Measurements from ENCODE around the gene CAPN5.
"Not testable (repeated sequence)": the region's sequence is repeated elsewhere in the genome, so short reads cannot be mapped to it uniquely, and the experiment has no call there.

Gene CAPN5

DNA sequence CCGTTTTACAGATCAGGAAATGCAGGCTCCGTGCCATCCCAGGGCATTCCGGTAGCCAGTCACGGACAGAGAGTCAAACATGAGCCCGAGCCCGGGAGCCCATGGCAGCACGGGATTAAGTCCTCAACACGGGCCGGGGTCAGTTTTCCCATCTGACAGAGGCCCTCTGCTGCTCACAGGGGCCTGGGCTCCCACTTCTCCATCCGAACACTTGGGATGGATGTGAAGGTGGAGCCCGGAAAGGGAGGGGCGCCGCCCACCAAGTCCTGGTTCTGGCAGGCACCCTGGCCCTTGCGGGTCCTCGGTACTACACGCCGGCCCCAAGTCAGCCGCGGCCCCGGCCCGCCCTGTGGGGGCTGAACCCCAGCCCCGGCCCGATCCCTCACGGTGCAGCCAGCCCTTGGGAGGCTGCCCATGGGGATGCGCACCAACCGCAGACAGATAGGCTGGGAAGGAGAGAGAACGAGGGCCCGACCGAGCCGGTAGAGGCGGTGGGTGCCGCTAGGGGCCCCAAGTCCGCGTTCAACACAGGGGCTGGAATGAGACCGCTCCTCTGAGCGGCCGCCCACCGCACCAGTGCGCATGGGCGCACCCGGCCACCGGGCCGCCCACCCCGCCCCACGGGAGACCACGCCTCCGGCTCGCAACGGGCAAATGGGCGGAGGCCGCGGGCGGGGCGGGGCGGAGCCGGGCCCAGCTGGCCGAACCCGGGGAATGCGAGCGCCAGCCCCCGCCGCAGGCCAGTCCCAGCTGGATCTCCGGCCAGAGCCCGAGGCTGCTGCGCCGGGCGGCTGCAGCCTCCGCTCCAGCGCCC lies at the start of gene CAPN5:
Gene CAPN5 (plus strand): TSS at position 743 of the 814 bp plus-strand sequence. CDS start 17,916 bp downstream, outside the sequence.
- peak; percentile 77 for DNase-seq

- DNase-seq = not testable (repeated sequence)
These were observed 48.3 kb upstream of the CAPN5 start for GRCh38 chr11:77018396-77018924.

DNA sequence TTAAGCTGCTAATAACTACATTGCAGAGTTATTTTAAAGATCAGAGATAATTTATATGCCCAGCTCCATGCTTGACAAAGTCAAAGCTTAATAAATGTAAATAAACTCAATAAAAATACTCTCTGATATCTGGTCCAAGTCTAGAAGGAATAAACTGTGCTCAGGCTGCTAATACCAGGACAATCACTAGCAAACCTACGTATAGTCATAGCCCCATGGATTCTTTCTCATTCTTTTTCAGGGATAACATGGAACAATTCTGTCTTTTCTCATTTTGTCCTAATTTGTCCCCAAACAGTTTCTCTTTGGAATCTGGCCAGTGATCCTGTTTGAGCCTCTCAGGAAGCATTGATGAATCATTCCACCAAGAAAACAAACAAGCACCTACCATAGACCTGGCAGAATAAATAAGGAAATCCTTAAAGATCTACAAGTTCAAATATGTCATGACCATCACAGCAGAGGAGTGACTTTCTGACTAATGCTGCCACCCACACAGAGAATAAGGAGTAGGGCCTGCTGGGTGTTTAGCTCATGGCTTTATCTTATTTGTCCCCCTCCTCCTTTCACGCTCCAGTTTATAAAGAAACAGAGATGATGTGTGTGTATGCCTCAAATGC lies 46.7 kb upstream of the CAPN5 start:
- no peak for DNase-seq

- DNase-seq = no peak
These were observed 46.0 kb upstream of the CAPN5 start for GRCh38 chr11:77020734-77021133.

- DNase-seq = no peak
These were observed 42.0 kb upstream of the CAPN5 start for GRCh38 chr11:77024745-77025144.

DNA sequence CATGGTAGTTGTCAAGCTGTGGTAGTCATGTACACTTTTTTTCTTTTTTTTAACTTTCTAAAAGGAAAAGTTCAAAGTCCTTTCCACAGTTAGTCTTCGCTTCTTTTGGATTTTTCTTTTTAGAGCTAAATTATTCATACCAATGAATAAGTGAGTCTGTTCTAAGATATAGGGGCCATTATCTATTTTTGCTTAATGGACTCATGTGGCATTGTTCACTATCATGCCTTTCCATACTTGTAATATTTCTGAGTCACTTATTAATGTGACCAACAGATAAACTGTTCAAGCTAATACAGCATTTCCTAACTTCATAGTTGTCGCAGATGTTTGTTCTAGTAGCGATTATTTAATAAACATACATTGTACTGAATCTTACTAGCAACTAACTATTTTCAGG lies 40.5 kb upstream of the CAPN5 start:
- DNase-seq = no peak

- DNase-seq = no peak
These were observed 40.0 kb upstream of the CAPN5 start for GRCh38 chr11:77026743-77027142.

- no peak for DNase-seq
These were observed 39.5 kb upstream of the CAPN5 start for GRCh38 chr11:77027275-77027674.

DNA sequence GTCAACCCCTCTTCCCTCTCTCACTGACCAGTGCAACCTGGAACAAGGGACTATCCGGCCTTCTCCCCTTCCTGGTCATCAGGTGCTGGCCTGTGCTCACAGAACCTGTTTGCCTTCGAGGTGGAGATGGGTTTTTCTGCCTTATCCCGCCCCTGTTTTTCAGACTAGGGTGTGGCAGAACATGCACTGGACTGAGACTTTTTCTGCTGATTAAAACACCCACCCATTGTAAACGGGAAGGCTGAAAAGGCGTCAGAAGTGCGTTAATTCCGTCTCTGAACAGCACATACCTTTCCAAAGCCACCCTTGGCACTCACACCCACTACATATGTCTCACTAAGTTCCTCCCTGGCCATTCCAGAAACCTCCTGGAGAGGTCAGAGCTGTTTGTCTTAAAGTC lies 36.9 kb upstream of the CAPN5 start:
- no peak for DNase-seq

GRCh38 chr11:77030834-77031414 lies 35.8 kb upstream of the CAPN5 start:
- no peak for DNase-seq

- DNase-seq = no peak
These were observed 35.2 kb upstream of the CAPN5 start for GRCh38 chr11:77031599-77031998.

DNA sequence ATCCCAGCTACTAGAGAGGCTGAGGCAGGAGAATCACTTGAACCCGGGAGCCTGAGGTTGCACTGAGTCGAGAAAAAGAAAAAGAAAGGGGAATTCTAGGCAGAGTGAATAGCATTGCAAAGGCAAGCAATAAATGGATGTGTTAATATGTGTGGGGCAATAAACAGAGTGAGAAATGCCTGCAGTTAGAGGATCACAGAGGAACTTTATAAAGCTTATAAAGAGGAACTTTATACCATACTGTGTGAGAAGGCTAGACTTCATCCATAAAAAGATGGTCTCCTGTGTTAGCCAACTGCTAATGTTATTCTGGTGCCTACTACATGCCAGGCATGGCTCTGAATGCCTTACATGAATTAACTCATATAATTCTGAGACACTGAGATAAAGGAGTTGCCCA lies 31.7 kb upstream of the CAPN5 start:
- DNase-seq = no peak

DNA sequence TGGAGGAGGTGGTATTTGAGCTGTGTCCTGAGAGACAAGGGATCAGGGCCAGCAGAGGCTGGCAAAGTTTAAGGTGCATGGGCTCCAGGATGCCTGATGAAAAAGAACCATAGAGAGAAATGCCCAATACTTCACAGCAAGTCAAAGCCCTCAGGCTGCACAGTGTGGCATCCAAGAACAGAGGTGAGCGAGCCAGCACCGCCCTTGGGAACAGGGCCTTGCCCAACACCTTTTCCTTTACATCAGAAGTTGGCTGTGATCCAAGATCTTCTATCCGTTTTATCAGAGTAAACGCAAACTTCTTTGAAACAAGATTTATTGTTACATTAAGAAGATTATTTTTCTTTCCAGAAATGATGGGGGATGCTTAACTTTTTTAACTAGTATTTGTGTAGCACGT lies 31.2 kb upstream of the CAPN5 start:
- DNase-seq = no peak

DNA sequence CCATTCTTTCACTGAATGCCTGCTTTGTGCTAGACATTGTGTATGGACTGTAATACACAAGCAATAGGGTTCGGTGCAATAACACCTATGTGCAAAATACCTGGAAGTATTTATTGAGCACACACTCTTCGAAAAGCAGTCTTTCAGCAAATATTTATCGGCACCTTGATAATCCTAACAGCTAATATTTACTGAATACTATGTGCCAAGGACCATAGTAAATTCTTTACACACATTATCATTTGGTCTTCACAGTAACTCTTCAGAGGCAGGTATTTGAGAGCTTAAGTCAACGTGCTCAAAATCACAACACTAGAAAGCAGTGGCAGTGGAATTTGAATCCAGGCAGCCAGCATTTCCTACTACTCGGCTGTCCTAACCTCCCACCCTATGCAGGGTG lies 30.4 kb upstream of the CAPN5 start:
- DNase-seq = no peak

DNA sequence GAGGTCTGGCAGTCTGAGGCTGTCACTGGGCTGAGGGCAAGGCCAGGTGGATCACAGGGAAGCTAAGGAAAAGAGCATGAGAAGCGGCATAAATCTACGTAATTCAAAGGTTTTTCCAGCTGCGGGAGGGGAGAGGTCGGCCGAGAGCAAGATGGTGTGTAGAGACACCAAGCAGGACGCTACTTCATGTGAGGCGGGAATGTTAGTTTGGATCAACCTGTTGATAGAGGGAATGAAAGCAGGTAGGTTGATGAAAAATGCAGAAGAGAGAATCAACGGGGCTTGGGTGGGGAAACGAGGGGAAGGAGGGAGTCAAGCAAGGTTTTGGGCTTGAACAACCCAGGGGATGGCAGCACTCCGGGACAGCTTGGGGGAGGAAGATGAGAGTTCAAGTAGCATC lies 29.7 kb upstream of the CAPN5 start:
- no peak for DNase-seq

DNA sequence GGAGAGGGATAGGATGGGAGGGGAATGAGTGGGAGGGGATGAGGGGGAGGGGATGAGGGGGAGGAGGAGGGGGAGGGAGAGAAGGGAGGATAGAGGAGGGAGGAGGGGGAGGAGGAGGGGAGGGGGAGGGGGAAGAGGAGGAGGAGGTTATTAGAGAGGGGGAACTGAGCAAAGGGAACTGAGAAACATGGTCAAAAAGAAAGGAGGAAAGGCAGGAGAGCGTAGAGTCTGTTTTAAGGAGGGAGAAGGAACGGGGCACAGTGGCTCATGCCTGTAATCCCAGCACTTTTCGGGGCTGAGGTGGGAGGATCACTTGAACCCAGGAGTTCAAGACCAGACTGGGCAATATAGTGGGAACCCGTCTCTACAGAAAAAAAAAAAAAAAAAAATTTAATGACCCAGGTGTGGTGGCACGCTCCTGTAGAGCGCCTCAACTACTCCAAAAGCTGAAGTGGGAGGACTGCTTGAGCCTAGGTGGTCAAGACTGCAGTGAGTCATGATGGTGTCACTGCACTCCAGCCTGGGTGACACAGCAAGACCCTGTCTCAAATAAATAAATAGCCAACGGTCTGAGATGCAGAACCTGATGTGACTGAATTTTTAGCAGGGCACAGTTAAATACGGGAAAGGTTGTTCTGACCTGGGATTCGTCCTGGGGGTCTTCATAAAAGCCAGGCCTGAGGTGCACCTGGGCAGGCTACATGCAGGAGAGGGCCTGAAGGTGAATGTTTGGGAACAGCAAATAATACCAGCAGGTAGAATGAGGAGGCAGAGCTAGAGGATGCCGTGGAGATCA lies 28.5 kb upstream of the CAPN5 start:
- no peak for DNase-seq

DNA sequence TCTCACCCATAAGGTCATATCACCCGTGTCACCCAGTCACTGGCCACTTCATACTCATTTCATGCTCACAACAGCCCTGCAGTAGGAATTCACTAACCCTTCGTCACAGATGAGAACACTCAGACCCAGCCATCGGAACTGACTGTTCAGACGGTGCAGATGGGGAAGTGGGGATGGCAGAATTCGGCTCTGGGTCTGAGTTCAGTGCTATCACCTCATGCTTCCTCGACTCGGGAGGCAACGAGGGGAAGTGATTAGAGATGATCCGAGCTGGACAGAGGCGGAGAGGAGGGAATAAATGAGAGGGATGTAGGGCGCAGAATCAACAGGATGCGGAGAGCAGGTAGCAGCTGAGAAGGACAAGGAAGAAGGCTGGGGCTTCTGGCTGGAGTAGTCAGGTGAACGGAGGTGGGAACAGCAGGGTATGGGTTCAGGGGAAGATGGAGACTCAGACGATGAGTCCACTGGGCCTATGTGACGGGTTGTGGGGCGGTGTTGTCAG lies 27.9 kb upstream of the CAPN5 start:
- no peak for DNase-seq

DNA sequence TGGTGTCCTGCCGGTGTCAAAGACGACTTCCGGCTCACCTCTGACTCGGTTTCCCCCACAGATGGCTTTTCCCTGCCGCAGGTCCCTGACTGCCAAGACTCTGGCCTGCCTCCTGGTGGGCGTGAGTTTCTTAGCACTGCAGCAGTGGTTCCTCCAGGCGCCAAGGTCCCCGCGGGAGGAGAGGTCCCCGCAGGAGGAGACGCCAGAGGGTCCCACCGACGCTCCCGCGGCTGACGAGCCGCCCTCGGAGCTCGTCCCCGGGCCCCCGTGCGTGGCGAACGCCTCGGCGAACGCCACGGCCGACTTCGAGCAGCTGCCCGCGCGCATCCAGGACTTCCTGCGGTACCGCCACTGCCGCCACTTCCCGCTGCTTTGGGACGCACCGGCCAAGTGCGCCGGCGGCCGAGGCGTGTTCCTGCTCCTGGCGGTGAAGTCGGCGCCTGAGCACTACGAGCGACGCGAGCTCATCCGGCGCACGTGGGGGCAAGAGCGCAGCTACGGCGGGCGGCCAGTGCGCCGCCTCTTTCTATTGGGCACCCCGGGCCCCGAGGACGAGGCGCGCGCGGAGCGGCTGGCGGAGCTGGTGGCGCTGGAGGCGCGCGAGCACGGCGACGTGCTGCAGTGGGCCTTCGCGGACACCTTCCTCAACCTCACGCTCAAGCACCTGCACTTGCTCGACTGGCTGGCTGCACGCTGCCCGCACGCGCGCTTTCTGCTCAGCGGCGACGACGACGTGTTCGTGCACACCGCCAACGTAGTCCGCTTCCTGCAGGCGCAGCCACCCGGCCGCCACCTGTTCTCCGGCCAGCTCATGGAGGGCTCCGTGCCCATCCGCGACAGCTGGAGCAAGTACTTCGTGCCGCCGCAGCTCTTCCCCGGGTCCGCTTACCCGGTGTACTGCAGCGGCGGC lies 27.0 kb upstream of the CAPN5 start:
- DNase-seq = peak; percentile 42

DNA sequence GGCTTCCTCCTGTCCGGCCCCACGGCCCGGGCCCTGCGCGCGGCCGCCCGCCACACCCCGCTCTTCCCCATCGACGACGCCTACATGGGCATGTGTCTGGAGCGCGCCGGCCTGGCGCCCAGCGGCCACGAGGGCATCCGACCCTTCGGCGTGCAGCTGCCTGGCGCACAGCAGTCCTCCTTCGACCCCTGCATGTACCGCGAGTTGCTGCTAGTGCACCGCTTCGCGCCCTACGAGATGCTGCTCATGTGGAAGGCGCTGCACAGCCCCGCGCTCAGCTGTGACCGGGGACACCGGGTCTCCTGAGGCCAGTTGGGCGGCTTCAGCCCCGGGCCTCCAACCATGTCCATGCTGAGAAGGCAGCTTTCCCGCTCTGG lies 26.4 kb upstream of the CAPN5 start:
- DNase-seq = no peak

- DNase-seq = no peak
These were observed 25.9 kb upstream of the CAPN5 start for GRCh38 chr11:77040889-77041288.

- no peak for DNase-seq
These were observed 24.6 kb upstream of the CAPN5 start for GRCh38 chr11:77042111-77042726.

All from NCI-H510A (cell line).